Transverse colon (tissue), 4 donors: ENCODE data around the gene CREM. TPM values are rescaled to one million over a fixed set of nuclear protein-coding genes. Genes with fewer than 3 reads are reported as not detected.

ENCODE experiments used
- DNase-seq: peaks from one replicate; pipeline ENCODE4 v3.0.0-alpha.2; 2019
- H3K27ac ChIP-seq, 4 donors: fragments of 200-600 bp; sonication (generic); 2 replicates each; pipeline ENCODE4 v1.5.1; 2016 to 2018; ENCODE audit warnings: inconsistent platforms in 4 of 4
- H3K27me3 ChIP-seq: fragments of 200-600 bp; sonication (generic); 2 replicates; pipeline ENCODE4 v1.5.1; 2017; ENCODE audit warnings: inconsistent platforms
- H3K36me3 ChIP-seq, 4 donors: fragments of 200-600 bp; sonication (generic); 2 replicates each; pipeline ENCODE4 v1.5.1; 2017 to 2019; ENCODE audit warnings: inconsistent platforms in 4 of 4
- H3K4me1 ChIP-seq, 4 donors: fragments of 200-600 bp; sonication (generic); 2 replicates each; pipeline ENCODE4 v1.5.1; 2017 to 2020; ENCODE audit warnings: inconsistent platforms in 4 of 4
- H3K4me3 ChIP-seq, 4 donors: fragments of 200-600 bp; sonication (generic); 1 replicate in 1 of 4; 2 replicates in 3 of 4; pipeline versions ENCODE4 v1.5.1 to v1.6.1; 2017 to 2019; ENCODE audit warnings: inconsistent platforms in 4 of 4
- H3K9me3 ChIP-seq, 2 donors: fragments of 200-600 bp; sonication (generic); 2 replicates each; pipeline ENCODE4 v1.5.1; 2017 to 2019; ENCODE audit warnings: inconsistent platforms in 2 of 2
- EP300 ChIP-seq: sonication (generic); formaldehyde crosslinking; IDR thresholded peaks from one replicate; pipeline ENCODE4 v1.6.1; 2017; ENCODE audit warnings: antibody characterized with exemption, low read depth
- POLR2A ChIP-seq: fragments of 450-650 bp; IDR thresholded peaks from one replicate; pipeline ENCODE4 v1.6.1; 2016; ENCODE audit warnings: antibody characterized with exemption, mild to moderate bottlenecking, moderate library complexity
- POLR2AphosphoS5 ChIP-seq, 3 donors: sonication (generic); formaldehyde crosslinking; IDR thresholded peaks; one replicate each; pipeline ENCODE4 v1.6.1; 2016; ENCODE audit warnings: antibody characterized with exemption in 3 of 3
- WGBS, 2 donors: methylation state at CpG; one replicate each; pipeline ENCODE4 v1.1.5; 2018; ENCODE audit warnings: low coverage in 1 of 2; 5-methylcytosine and 5-hydroxymethylcytosine counted together
- in situ Hi-C, 4 donors: fragments of 200-750 bp; cut with MboI; loops; one replicate each; pipeline versions ENCODE4 v1.15.0 to v1.15.1; 2017; ENCODE audit warnings: low sequenced_read_pairs in 3 of 4, low pct_ligation_motif_present in 1 of 4, low pct_unique_long_range_greater_than_20kb in 1 of 4
- intact Hi-C: fragments of 100-400 bp; cut with DNase I; formaldehyde crosslinking; loops from one replicate; pipeline ENCODE4 v1.15.1; 2023; ENCODE audit warnings: low total_unique reads
- total RNA-seq, 4 donors: library from RNA; depleted of rRNA; stranded (reverse); fragments of >200 nt; gene quantifications; one replicate each; pipeline ENCODE4 v1.1.0, GENCODE V29; 2016
- TF ChIP-seq, protein P1 (sequence below), 5 experiments: fragments of 200-600 bp in 3 of 5; fragments of 450-650 bp in 2 of 5; sonication (generic) in 3 of 5; IDR thresholded peaks; 1 replicate in 2 of 5; 2 replicates in 3 of 5; pipeline ENCODE4 v1.5.1; 2016 to 2017; ENCODE audit warnings: antibody characterized with exemption in 5 of 5, inconsistent platforms in 3 of 5, mild to moderate bottlenecking in 2 of 5, moderate library complexity in 1 of 5

The CREM gene
- total RNA-seq, 4 donors from 2014 or later = 2.8 to 99.9 (median 21.1) TPM

DNA sequence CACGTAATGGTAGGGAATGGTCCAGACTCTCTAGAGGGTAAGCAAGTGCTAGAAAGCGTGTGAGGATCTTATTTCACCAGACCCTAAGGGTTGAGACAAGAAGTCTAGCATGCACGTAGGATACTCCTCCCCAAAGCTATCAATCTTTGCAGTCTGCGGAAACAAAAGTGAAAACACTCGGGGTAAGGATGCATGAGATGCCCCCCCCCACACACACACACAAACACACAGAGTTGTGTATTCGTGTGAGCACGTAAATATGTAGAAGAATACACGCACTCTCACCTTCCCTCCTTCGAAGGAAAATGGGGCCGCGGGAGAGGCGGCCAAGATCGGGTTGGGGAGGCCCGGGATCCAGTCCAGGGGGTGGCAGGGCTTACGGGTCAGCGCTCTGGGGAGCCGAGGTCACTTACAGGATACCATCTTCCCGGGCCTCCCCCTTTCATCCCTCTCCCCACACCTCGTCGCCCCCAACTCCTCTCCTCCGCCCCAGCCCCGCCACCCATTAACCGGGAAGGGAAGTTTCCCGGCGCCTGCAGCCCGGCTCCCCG, 37.0 kb upstream of the CREM start:
- Histone ChIP-seq H3K27ac (peak overlapping the region; percentile 94 to 98 (median 96)), H3K4me3 (peak overlapping the region; percentile 86 to 95 (median 93)), H3K36me3 (no peaks in the 10 kb centered on the region), H3K9me3 (no peaks in the 10 kb centered on the region), H3K27me3 (peaks cover 3% of the 10 kb centered on the region), H3K4me1 (peaks cover 7 to 28% (median 18%) of the 10 kb centered on the region in 4 donors)
- 0 to 1% methylated on average over 4 to 25 of the region's 27 CpGs for WGBS, 2 donors
- DNase-seq = no peak
- intact Hi-C loops = no loop called here
- in situ Hi-C loops = no loop called here
- no peak for TF ChIP-seq POLR2A
- TF ChIP-seq, protein P1, sequence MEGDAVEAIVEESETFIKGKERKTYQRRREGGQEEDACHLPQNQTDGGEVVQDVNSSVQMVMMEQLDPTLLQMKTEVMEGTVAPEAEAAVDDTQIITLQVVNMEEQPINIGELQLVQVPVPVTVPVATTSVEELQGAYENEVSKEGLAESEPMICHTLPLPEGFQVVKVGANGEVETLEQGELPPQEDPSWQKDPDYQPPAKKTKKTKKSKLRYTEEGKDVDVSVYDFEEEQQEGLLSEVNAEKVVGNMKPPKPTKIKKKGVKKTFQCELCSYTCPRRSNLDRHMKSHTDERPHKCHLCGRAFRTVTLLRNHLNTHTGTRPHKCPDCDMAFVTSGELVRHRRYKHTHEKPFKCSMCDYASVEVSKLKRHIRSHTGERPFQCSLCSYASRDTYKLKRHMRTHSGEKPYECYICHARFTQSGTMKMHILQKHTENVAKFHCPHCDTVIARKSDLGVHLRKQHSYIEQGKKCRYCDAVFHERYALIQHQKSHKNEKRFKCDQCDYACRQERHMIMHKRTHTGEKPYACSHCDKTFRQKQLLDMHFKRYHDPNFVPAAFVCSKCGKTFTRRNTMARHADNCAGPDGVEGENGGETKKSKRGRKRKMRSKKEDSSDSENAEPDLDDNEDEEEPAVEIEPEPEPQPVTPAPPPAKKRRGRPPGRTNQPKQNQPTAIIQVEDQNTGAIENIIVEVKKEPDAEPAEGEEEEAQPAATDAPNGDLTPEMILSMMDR (IDR thresholded peaks at IDR 0.05) = no peak
- no peak for TF ChIP-seq EP300
- TF ChIP-seq POLR2AphosphoS5 (IDR thresholded peaks at IDR 0.05) = no peak

DNA sequence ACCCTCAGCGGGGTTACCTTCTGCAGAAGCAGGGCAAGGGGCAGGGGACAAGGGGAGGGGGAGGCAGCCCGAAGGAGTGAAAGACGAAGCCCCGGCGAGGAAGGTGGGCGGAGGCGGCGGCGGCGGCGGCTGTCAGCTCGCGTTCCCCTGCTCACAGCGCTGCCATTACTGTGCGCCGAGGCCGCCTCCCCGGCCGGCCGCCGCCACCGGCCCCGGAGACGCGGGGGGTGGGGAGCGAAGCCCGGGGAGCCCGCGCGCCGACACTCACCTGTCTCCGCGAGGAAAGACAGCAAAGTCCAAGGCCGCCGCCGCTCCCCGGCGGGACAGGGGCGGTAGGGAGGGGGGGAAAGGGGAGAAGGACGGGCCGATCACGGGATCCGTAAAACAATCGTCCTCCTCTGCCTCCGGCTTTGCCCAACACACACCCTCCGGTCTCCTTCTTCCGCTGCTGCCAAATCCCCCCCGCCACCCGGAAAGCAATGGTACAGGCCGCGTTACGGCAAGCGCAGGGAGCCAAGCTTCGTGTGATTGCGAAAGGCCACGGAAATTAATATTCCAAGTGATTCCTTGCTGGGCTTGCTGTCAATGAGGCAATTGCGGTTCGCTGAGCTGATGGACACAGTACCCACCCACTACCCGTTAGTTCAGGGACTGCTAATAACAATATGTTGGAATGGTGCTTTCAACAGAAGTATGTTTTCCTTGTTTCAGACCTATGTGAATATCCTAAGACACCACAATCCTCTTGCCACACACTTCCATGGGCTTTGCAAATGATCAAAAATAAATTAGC, 36.3 kb upstream of the CREM start, which contains the start of gene CUL2:
Gene CUL2, minus strand, starts transcription at position 180 of the 793 bp plus-strand sequence. CDS start 19,024 bp downstream, outside the sequence.
- no peaks in the 10 kb centered on the region for H3K9me3 ChIP-seq
- peak within 1 kb of the TSS; percentile 86 to 95 (median 93) for H3K4me3 ChIP-seq
- WGBS, 2 donors = 1% methylated on average over 50 of the region's 59 CpGs; no CpG with 5 or more reads in 1 of the 2 donors
- TF ChIP-seq POLR2AphosphoS5 (IDR thresholded peaks at IDR 0.05) = peak; percentile 73 to 90 (median 82)
- no peak for TF ChIP-seq EP300
- TF ChIP-seq, protein P1 (IDR thresholded peaks at IDR 0.05) = peak in 1 of 5 experiments; percentile 11
- peak; percentile 32 for TF ChIP-seq POLR2A
- H3K36me3 ChIP-seq = no peaks in the 10 kb centered on the region
- H3K27ac ChIP-seq = peak within 1 kb of the TSS; percentile 94 to 98 (median 96)
- in situ Hi-C loops (no loop called here), intact Hi-C loops (no loop called here)
- H3K27me3 ChIP-seq = peaks cover 6% of the 10 kb centered on the region
- peaks cover 7 to 28% (median 18%) of the 10 kb centered on the region in 4 donors for H3K4me1 ChIP-seq
- peak; percentile 93 for DNase-seq

DNA sequence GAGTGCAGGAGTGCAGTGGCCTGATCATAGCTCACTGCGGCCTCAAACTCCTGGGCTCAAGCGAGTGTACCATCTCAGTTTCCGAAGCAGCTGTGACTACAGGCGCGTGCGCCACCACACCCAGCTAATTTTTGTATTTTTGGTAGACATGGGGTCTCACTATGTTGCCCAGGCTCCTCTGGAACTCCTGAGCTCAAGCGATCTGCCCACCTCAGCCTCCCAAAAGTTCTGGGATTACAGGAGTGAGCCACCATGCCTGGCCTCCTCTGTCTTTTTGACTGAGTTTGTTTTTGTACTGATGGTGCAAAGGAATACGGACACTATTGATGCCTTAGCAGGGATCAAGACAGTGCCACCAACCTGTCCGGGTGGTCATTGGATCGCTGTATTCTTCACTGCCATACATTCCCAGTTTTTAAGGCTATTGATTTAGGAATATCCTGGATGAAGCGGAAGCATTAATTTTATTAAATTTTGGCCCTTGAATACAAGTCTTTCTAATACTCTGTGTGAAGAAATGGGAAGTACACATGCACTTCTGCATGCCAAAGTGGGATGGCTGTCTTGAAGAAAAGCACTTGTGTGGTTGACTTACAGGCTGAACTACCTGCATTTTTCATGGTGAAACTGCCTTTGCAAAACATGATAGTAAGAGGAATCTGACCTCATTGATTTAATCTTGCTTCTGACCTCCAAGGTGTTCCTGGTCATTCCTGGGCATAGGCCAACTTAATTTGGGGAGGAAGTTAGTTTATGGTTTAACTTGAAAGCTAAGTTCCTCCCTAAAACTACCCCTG, 34.5 kb upstream of the CREM start:
- 97% methylated on average over 11 of the region's 11 CpGs; no CpG with 5 or more reads in 1 of the 2 donors for WGBS, 2 donors
- peaks cover 14% of the 10 kb centered on the region for H3K27me3 ChIP-seq
- H3K36me3 ChIP-seq = no peaks in the 10 kb centered on the region
- H3K4me3 ChIP-seq = no peak overlapping the region
- intact Hi-C loops (no loop called here), in situ Hi-C loops (no loop called here)
- TF ChIP-seq POLR2A (no peak), EP300 (no peak), POLR2AphosphoS5 (IDR thresholded peaks at IDR 0.05) (no peak)
- TF ChIP-seq, protein P1 (IDR thresholded peaks at IDR 0.05) = no peak
- no peak for DNase-seq
- peaks cover 7 to 28% (median 14%) of the 10 kb centered on the region in 4 donors for H3K4me1 ChIP-seq
- H3K9me3 ChIP-seq = no peaks in the 10 kb centered on the region
- H3K27ac ChIP-seq = no peak overlapping the region

DNA sequence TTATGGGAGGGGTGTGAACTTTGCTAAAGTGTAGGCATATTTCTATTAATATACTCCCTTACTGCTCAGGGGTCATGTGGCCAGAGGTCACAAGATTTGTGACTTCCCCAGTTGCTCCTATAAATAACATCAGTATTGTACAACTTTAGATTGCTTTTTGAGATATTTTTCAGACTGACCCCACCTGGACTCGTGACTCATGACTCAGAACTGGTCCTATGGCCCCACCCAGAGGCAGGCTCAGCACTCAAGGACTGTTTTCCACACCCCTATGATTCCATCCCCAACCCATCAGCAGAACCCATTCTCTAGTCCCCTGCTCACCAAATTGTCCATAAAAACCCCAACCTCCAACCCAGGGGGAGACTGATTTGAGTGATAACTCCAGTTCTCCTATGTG, 33.8 kb upstream of the CREM start:
- in situ Hi-C loops (no loop called here), intact Hi-C loops (no loop called here)
- Histone ChIP-seq H3K27ac (no peak overlapping the region), H3K4me1 (peaks cover 7 to 23% (median 11%) of the 10 kb centered on the region in 4 donors), H3K27me3 (peaks cover 18% of the 10 kb centered on the region), H3K36me3 (no peaks in the 10 kb centered on the region), H3K4me3 (no peak overlapping the region), H3K9me3 (no peaks in the 10 kb centered on the region)
- WGBS, 2 donors = 50 to 60% methylated on average over 1 of the region's 1 CpG
- DNase-seq = no peak
- TF ChIP-seq POLR2A (no peak), EP300 (no peak), POLR2AphosphoS5 (IDR thresholded peaks at IDR 0.05) (no peak)
- TF ChIP-seq, protein P1 (IDR thresholded peaks at IDR 0.05) = no peak
